HEK293 (cell line): ENCODE results near the gene SLC1A7.

Source experiments
- ATF2 ChIP-seq: fragments of 450-650 bp; formaldehyde crosslinking; IDR thresholded peaks from 2 replicates; pipeline ENCODE4 v1.5.1; 2016; ENCODE audit warnings: missing biosample characterization, missing genetic modification characterization, low read depth
- HOXA7 ChIP-seq: sonication (generic); formaldehyde crosslinking; IDR thresholded peaks from 2 replicates; pipeline ENCODE4 v1.8.1; 2022; ENCODE audit warnings: missing genetic modification reagents, borderline replicate concordance
- SETDB1 ChIP-seq: IDR thresholded peaks from one replicate; pipeline ENCODE4 v1.6.1; 2017; ENCODE audit warnings: mild to moderate bottlenecking, low read length, moderate library complexity, mixed read lengths; ENCODE audit not compliant: insufficient read length
- ZBTB17 ChIP-seq: fragments of 450-650 bp; formaldehyde crosslinking; IDR thresholded peaks from 2 replicates; pipeline ENCODE4 v1.5.1; 2016; ENCODE audit warnings: missing biosample characterization, missing genetic modification characterization
- ZNF10 ChIP-seq: fragments of 450-650 bp; formaldehyde crosslinking; IDR thresholded peaks from 2 replicates; pipeline ENCODE4 v1.5.1; 2017; ENCODE audit warnings: missing biosample characterization, missing genetic modification characterization
- ZNF274 ChIP-seq, 2 experiments: fragments of 200-500 bp in 1 of 2; fragments of 450-650 bp in 1 of 2; sonication (Bioruptor generic) in 1 of 2; formaldehyde crosslinking in 1 of 2; IDR thresholded peaks; 2 replicates each; pipeline versions ENCODE4 v1.5.1 to v1.6.1; 2014 to 2016; ENCODE audit warnings: borderline replicate concordance in 1 of 2, inconsistent platforms in 1 of 2, low read length in 1 of 2, missing biosample characterization in 1 of 2, missing genetic modification characterization in 1 of 2
- ZNF280D ChIP-seq: fragments of 450-650 bp; formaldehyde crosslinking; IDR thresholded peaks from 2 replicates; pipeline ENCODE4 v1.5.1; 2016; ENCODE audit warnings: missing biosample characterization, missing genetic modification characterization
- ZNF561 ChIP-seq: fragments of 450-650 bp; IDR thresholded peaks from 2 replicates; pipeline ENCODE4 v1.5.1; 2018; ENCODE audit warnings: missing biosample characterization, missing genetic modification characterization, borderline replicate concordance
- ZNF670 ChIP-seq: fragments of 450-650 bp; formaldehyde crosslinking; IDR thresholded peaks from 2 replicates; pipeline ENCODE4 v1.5.1; 2016; ENCODE audit warnings: missing biosample characterization, missing genetic modification characterization, low read depth
- ZNF747 ChIP-seq: fragments of 450-650 bp; formaldehyde crosslinking; IDR thresholded peaks from 2 replicates; pipeline ENCODE4 v1.5.1; 2016; ENCODE audit warnings: missing biosample characterization, missing genetic modification characterization
- TF ChIP-seq, protein P1 (sequence below): fragments of 450-650 bp; formaldehyde crosslinking; IDR thresholded peaks from 2 replicates; pipeline ENCODE4 v1.5.1; 2016; ENCODE audit warnings: missing biosample characterization, missing genetic modification characterization
- TF ChIP-seq, protein P2 (sequence below): fragments of 450-650 bp; IDR thresholded peaks from 2 replicates; pipeline ENCODE4 v1.5.1; 2018; ENCODE audit warnings: missing biosample characterization, mild to moderate bottlenecking, missing genetic modification characterization

DNA sequence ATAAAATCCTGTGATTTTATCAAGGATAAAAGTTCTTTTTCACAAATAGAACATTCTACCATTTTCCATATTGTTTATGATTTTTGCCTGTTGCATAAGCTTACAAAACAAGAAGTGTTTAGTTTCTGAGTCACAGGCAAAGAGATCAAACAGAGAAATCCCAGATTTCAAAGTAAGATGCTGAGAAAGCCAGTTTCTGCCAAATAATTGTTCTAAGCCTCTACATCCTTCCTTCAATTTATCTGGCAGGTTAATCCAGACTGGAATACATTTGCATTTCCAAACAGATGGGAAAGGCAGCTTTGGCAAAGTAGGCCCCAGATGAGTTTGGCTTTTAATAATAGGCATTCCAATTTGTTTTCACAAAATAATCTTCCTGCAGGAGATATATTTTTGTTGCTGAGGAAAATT lies 2.5 kb downstream of the SLC1A7 start:
- TF ChIP-seq SETDB1 (no peak), ZBTB17 (tag by site-specific recombination) (no peak), ZNF274 (IDR thresholded peaks at IDR 0.05; ENCODE audit: low read length) (no peak), ZNF274 (tag by site-specific recombination; IDR thresholded peaks at IDR 0.05; ENCODE audit: borderline replicate concordance) (no peak), ZNF747 (tag by site-specific recombination) (no peak), ZNF10 (tag by site-specific recombination) (no peak), HOXA7 (no peak), ATF2 (no peak), ZNF561 (tag by site-specific recombination) (no peak), ZNF670 (tag by site-specific recombination) (no peak), ZNF280D (no peak)
- TF ChIP-seq, protein P1, sequence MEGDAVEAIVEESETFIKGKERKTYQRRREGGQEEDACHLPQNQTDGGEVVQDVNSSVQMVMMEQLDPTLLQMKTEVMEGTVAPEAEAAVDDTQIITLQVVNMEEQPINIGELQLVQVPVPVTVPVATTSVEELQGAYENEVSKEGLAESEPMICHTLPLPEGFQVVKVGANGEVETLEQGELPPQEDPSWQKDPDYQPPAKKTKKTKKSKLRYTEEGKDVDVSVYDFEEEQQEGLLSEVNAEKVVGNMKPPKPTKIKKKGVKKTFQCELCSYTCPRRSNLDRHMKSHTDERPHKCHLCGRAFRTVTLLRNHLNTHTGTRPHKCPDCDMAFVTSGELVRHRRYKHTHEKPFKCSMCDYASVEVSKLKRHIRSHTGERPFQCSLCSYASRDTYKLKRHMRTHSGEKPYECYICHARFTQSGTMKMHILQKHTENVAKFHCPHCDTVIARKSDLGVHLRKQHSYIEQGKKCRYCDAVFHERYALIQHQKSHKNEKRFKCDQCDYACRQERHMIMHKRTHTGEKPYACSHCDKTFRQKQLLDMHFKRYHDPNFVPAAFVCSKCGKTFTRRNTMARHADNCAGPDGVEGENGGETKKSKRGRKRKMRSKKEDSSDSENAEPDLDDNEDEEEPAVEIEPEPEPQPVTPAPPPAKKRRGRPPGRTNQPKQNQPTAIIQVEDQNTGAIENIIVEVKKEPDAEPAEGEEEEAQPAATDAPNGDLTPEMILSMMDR (tag by site-specific recombination) = no peak
- TF ChIP-seq, protein P2, sequence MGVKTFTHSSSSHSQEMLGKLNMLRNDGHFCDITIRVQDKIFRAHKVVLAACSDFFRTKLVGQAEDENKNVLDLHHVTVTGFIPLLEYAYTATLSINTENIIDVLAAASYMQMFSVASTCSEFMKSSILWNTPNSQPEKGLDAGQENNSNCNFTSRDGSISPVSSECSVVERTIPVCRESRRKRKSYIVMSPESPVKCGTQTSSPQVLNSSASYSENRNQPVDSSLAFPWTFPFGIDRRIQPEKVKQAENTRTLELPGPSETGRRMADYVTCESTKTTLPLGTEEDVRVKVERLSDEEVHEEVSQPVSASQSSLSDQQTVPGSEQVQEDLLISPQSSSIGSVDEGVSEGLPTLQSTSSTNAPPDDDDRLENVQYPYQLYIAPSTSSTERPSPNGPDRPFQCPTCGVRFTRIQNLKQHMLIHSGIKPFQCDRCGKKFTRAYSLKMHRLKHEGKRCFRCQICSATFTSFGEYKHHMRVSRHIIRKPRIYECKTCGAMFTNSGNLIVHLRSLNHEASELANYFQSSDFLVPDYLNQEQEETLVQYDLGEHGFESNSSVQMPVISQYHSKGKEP = no peak
